Stimulated activated CD4-positive, alpha-beta T cell treated with anti-CD3 and anti-CD28 coated beads, TNF-alpha, amount 100 ng/mL, for 24 hours (primary cell): Measurements from ENCODE around the gene DYSF.
"Not testable (repeated sequence)": the region's sequence is repeated elsewhere in the genome, so short reads cannot be mapped to it uniquely, and the experiment has no call there.

Source experiments
- DNase-seq, 3 experiments: peaks; one replicate each; pipeline ENCODE4 v3.0.0-alpha.2; 2020; ENCODE audit warnings: low read depth in 3 of 3

The DYSF gene

DNA sequence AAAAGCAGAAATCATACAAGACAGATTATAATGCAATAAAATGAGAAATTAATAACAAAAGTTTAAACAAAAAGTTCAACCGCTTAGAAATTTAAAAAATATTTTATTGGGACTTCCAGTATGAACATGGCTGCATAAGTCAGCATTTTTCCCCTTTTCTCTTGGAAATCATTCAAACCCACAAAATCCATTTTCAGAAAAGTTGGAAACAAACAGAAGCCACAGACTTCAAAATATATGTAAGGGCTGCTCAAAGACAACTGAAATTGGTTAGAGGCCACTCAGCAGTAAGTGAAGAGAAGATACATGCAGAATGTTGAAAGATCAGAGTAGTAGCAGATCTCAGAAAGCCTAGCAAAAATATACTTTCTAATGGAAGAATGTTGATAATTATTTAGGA is 194.0 kb downstream of the DYSF start:
- DNase-seq: no peak

DNA sequence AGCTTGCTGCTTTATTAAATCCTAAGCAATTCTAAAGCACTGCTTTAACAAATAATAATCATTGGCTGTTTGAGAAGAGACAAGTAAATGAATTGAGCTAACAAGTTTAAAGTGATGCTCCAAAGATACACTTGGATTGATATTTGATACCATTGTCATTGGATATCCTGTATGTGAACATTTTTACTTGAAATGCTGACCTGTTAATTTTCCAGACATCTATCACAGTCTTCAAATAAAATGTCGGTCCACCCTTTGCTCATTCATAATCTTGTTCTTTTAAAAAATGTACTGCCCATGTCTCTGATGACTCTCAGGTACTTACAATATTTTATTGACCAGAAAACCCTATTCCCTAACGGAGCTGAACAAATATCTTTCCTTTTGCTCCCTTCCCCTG is 202.1 kb downstream of the DYSF start:
- no peak for DNase-seq

DNA sequence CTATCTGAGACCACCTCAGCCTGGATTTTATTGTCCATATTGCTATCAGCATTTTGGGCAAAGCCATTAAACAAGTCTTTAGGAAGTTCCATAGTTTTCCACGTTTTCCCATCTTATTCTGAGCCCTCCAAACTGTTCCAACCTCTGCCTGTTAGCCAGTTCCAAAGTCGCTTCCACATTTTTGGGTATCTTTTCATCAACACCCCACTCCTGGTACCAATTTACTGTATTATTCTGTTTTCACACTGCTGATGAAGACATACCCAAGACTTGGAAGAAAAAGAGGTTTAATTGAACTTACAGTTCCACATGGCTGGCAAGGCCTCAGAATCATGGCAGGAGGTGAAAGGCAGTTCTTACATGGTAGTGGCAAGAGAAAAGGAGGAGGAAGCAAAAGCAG is 204.9 kb downstream of the DYSF start:
- DNase-seq: not testable (repeated sequence)

GRCh38 chr2:71658771-71659170 is 205.4 kb downstream of the DYSF start:
- DNase-seq: no peak

- no peak for DNase-seq
These were observed 206.6 kb downstream of the DYSF start for GRCh38 chr2:71659868-71660518.

- no peak for DNase-seq
These were observed 208.4 kb downstream of the DYSF start for GRCh38 chr2:71661782-71662181.

DNA sequence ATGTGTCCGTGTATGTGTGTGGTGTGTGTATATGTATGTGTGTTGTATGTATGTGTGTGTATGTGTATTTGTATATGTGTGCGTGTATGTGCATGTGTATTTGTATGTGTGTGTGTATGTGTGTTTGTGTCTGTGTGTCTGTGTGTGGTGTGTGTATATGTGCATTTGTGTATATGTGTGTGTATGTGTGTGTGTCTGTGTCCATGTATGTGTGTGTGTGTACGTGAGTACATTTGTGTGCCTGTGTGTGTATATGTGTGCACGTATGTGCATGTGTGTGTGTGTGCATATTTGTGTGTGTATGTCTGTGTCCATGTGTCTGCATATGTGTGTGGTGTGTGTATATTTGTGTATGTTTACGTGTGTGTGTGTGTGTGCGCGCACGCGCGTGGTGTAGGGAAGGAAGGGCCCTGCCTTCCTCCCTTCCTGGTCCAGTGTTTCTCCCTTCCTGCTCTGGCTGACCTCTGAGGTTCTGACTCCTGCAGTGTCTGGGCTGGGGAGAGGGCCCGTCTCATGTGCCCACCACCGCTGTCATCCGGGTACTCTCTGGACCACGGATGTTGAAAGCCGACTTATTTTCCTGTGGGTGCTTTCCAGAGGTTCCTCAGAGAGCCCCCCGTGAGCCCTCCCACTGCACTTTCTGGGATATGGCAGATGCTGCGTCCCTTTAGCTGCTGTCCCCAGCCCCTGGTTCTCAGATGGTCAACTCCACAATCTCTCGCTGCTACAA is 209.5 kb downstream of the DYSF start:
- DNase-seq: no peak

GRCh38 chr2:71664161-71664560 is 210.8 kb downstream of the DYSF start:
- DNase-seq: no peak

DNA sequence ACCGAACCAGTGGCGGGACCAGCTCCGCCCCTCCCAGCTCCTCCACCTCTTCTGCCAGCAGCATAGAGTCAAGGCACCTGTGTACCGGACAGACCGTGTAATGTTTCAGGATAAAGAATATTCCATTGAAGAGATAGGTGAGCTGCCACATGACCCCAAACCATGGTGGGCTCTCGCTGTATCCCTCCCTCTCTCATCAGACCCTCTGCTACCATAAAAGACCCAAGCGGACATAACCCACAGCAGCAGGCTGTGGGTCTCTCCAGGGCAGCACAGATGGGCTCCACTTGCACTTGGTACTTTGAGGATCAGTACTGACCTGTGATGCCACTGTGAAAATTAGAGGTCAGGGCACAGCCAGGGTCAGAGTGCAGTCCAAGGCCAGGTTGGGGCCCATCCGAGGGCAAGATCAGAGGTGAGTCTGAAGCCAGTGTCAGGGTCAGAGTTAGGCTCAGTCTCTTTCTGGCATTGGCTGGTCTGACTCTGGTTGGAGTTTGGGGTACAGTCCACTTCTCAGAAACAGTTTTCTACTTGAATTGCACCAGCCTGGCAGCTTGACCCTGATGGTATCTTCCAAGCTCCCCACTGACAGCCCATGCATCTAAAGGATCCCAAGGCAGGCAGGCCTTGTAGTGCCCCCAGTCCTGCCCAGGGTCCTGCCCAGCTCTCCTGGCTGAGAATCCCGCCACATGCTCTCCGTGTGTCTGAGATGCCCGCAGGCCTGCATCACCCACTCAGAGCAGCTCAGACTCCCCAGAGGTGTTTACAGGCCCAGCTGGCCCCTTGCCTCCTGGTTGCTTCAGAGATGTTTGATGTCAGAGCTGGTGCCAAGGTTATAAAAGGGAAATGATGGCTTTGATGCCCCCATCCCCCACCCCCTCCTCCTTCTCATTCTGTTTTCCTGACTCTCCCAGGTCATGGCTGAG is 212.1 kb downstream of the DYSF start:
- no peak for DNase-seq

- DNase-seq: no peak
These were observed 212.7 kb downstream of the DYSF start for GRCh38 chr2:71666094-71666474.

DNA sequence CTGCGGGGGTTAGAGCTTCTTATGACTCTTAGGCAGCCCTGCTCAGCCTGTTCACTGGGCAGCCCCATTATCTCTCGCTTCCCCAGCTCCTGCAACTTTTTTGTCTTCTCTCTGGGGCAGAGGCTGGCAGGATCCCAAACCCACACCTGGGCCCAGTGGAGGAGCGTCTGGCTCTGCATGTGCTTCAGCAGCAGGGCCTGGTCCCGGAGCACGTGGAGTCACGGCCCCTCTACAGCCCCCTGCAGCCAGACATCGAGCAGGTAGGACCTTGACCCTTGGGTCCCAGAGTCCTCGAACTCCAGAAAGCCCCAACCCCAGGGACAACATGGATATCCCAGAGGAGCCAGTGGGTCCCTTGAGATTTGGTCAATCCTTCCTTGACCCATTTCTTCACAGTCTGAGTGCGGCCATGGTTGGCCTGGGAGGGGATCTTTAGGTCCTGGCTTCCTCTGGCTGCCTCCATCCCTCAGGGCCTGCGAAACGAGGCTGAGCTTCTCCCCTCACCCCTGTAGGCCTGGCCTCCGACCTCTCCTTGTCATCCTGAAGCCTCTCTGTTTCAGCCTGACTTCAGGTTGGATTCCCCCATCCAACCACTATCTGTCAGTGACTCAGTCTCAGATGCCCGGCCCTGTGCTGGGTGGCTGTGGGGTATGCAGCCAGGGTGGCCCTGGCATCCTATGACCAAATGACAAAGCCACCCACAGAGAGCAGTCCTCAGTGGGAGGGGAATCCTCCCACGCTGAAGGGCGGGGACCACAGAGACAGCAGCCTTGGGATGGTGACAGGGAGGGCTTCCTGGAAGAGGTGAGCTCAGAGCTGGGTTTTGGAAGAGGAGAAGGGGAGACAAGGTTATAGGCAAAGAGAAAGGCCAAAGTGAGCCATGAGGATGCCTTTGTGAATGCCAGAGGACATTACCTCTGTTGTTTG is 214.2 kb downstream of the DYSF start:
- DNase-seq: no peak

- no peak for DNase-seq
These were observed 215.1 kb downstream of the DYSF start for GRCh38 chr2:71668326-71669057.

GRCh38 chr2:71669058-71669456 is 215.7 kb downstream of the DYSF start:
- no peak for DNase-seq

- DNase-seq: no peak
These were observed 216.5 kb downstream of the DYSF start for GRCh38 chr2:71669628-71670429.

- no peak for DNase-seq
These were observed 217.1 kb downstream of the DYSF start for GRCh38 chr2:71670430-71670795.

GRCh38 chr2:71671203-71671854 is 218.0 kb downstream of the DYSF start:
- DNase-seq: no peak

- DNase-seq: no peak
These were observed 218.8 kb downstream of the DYSF start for GRCh38 chr2:71671895-71672825.
